Right lobe of liver (tissue), 4 donors: ENCODE measurements around the gene SPATS2.

ENCODE experiments used
- CTCF ChIP-seq, 4 donors: fragments of 200-600 bp in 3 of 4; fragments of 450-650 bp in 1 of 4; IDR thresholded peaks; one replicate each; pipeline versions ENCODE4 v1.5.1 to v1.8.0; 2016 to 2022; ENCODE audit warnings: antibody characterized with exemption in 4 of 4, mild to moderate bottlenecking in 2 of 4
- POLR2A ChIP-seq: fragments of 450-650 bp; IDR thresholded peaks from one replicate; pipeline ENCODE4 v1.6.1; 2017; ENCODE audit warnings: antibody characterized with exemption, mild to moderate bottlenecking
- donor health status: DM: no; HTN: no; CAD: no.
- donor health status: DM: no; HTN: no; CAD: no.
- donor health status: DM: no; HTN: yes; CAD: no.

GRCh38 chr12:49491823-49492222 is 124.6 kb downstream of the SPATS2 start:
- TF ChIP-seq CTCF (IDR thresholded peaks at IDR 0.05) (no peak), POLR2A (no peak)
